ENCODE measurements around the gene PCDHA8.
"Not testable (repeated sequence)": the region's sequence is repeated elsewhere in the genome, so short reads cannot be mapped to it uniquely, and the experiment has no call there.

Gene PCDHA8

DNA sequence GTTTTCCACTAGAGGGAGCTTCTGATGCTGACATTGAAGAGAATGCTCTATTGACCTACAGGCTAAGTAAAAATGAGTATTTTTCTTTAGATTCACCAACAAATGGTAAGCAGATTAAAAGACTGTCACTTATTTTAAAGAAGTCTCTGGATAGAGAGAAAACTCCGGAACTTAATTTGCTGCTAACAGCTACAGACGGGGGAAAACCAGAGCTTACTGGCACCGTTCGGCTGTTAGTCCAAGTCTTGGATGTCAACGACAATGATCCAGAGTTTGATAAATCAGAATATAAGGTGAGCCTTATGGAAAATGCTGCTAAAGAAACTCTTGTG is 28.5 kb downstream of the PCDHA8 start:
- DNase-seq (ENCODE audit: low read depth), result no peak

DNA sequence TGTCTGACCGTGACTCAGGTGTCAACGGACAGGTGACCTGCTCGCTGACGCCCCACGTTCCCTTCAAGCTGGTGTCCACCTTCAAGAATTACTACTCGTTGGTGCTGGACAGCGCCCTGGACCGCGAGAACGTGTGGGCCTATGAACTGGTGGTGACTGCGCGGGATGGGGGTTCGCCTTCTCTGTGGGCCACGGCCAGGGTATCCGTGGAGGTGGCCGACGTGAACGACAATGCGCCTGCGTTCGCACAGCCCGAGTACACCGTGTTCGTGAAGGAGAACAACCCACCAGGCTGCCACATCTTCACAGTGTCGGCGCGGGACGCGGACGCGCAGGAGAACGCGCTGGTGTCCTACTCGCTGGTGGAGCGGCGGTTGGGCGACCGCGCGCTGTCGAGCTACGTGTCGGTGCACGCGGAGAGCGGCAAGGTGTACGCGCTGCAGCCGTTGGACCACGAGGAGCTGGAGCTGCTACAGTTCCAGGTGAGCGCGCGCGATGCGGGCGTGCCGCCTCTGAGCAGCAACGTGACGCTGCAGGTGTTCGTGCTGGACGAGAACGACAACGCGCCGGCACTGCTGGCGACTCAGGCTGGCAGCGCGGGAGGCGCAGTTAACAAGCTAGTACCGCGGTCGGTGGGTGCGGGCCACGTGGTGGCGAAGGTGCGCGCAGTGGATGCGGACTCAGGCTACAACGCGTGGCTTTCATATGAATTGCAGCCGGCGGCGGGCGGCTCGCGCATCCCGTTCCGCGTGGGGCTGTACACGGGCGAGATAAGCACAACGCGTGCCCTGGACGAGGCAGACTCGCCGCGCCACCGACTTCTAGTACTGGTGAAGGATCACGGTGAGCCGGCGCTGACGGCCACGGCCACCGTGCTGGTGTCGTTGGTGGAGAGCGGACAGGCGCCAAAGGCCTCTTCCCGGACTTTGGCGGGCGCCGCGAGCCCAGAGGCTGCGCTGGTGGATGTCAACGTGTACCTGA is 29.5 kb downstream of the PCDHA8 start:
- DNase-seq (ENCODE audit: low read depth), result no peak

DNA sequence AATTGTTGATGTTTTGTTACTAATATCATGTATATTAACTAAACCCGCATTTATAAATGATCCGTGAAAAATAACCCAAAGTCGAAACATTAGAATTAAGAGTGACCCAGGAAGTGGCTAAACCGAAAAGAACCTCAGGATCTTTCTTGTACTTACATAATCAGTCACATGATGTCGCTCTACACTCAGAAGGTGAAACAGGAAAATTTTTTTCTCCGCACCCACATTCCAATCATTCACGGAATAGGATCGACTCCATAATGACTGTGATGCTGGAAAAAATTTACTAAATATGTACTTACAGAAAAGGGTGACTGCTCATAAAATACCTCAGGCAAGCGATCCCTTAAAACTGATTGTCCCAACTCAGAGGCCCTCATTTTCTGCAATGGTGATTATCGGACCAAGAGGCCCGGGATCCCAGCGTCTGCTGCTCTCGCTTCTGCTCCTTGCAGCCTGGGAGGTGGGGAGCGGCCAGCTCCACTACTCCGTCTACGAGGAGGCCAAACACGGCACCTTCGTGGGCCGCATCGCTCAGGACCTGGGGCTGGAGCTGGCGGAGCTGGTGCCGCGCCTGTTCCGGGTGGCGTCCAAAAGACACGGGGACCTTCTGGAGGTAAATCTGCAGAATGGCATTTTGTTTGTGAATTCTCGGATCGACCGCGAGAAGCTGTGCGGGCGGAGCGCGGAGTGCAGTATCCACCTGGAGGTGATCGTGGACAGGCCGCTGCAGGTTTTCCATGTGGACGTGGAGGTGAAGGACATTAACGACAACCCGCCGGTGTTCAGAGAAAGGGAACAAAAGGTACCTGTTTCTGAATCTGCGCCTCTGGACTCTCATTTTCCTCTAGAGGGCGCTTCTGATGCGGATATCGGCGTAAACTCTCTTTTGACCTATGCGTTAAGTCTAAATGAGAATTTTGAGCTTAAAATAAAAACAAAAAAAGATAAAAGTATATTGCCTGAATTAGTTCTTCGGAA is 34.4 kb downstream of the PCDHA8 start, which contains the start of gene PCDHA12:
Gene PCDHA12, plus strand, starts transcription at position 224 of the 981 bp plus-strand sequence. Its CDS starts 165 bp downstream, at position 389.
- DNase-seq (ENCODE audit: low read depth), result no peak

DNA sequence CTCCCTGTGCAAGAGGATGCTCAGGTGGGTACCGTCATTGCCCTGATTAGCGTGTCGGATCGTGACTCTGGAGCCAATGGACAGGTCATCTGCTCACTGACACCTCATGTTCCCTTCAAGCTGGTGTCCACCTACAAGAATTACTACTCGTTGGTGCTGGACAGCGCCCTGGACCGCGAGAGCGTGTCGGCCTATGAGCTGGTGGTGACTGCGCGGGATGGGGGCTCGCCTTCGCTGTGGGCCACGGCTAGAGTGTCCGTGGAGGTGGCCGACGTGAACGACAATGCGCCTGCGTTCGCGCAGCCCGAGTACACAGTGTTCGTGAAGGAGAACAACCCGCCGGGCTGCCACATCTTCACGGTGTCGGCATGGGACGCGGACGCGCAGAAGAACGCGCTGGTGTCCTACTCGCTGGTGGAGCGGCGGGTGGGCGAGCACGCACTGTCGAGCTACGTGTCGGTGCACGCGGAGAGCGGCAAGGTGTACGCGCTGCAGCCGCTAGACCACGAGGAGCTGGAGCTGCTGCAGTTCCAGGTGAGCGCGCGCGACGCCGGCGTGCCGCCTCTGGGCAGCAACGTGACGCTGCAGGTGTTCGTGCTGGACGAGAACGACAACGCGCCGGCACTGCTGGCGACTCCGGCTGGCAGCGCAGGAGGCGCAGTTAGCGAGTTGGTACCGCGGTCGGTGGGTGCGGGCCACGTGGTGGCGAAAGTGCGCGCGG is 35.7 kb downstream of the PCDHA8 start:
- DNase-seq (ENCODE audit: low read depth), result not testable (repeated sequence)

DNA sequence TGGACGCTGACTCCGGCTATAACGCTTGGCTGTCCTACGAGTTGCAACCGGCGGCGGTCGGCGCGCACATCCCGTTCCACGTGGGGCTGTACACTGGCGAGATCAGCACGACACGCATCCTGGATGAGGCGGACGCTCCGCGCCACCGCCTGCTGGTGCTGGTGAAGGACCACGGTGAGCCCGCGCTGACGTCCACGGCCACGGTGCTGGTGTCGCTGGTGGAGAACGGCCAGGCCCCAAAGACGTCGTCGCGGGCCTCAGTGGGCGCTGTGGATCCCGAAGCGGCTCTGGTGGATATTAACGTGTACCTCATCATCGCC is 36.2 kb downstream of the PCDHA8 start:
- DNase-seq (ENCODE audit: low read depth), result no peak

DNA sequence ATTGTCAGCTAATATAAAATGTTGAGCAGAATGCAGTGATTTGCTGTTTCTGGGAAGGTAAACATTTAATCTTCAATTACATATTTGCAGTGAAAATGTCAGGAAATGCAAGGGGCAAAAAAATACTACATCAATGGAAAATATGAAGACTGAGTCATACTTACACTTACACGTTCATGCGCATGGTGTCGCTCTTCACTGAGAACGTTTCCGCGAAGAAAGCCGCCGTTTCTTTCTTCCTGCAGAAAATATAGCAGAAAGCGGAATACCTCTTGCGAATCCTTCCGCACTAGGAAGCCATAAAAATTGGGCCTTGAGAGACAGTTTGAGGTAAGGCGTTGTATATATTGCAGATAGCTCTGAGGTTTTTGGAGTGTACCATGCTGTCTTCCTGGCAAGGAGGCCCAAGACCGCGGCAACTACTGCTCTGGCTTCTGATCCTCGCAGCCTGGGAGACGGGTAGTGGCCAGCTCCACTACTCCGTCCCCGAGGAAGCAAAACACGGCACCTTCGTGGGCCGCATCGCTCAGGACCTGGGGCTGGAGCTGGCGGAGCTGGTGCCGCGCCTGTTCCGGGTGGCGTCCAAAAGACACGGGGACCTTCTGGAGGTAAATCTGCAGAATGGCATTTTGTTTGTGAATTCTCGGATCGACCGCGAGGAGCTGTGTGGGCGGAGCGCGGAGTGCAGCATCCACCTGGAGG is 41.1 kb downstream of the PCDHA8 start, which contains the start of gene PCDHA13:
Gene PCDHA13, plus strand, starts transcription at position 236 of the 702 bp plus-strand sequence. Its CDS starts 145 bp downstream, at position 381.
- DNase-seq (ENCODE audit: low read depth), result no peak

DNA sequence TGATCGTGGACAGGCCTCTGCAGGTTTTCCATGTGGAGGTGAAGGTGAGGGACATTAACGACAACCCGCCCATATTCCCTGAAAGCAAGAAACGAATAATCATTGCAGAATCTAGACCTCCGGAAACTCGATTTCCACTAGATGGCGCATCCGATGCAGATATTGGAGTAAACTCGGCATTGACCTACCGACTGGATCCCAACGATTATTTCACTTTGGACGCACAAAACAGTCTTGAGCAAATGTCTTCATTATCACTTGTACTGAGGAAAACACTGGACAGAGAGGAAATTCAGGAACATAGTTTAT is 41.6 kb downstream of the PCDHA8 start:
- DNase-seq (ENCODE audit: low read depth), result no peak

DNA sequence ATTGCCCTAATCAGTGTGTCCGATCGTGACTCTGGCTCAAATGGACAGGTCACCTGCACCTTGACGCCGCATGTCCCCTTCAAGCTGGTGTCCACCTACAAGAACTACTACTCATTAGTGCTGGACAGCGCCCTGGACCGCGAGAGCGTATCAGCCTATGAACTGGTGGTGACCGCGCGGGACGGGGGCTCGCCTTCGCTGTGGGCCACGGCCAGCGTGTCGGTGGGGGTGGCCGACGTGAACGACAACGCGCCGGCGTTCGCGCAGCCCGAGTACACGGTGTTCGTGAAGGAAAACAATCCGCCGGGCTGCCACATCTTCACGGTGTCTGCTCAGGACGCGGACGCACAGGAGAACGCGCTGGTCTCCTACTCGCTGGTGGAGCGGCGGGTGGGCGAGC is 42.4 kb downstream of the PCDHA8 start:
- DNase-seq (ENCODE audit: low read depth), result no peak

DNA sequence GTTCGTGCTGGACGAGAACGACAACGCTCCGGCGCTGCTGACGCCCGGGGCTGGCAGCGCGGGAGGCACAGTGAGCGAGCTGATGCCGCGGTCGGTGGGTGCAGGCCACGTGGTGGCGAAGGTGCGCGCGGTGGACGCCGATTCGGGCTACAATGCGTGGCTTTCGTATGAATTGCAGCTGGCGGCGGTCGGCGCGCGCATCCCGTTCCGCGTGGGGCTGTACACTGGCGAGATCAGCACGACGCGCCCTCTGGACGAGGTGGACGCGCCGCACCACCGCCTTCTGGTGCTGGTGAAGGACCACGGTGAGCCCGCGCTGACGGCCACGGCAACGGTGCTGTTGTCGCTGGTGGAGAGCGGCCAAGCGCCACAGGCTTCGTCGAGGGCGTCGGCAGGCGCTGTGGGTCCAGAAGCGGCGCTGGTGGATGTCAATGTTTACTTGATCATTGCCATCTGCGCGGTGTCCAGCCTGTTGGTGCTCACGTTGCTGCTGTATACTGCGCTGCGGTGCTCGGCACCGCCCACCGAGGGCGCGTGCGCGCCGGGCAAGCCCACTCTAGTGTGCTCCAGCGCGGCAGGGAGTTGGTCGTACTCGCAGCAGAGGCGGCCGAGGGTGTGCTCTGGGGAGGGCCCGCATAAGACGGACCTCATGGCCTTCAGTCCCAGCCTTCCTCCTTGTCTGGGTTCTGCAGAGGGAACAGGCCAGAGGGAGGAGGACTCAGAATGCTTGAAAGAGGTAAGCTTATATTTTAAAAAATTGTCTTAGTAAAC is 43.1 kb downstream of the PCDHA8 start:
- DNase-seq (ENCODE audit: low read depth), result no peak

Measured in GM04504 (cell line).